H1 (cell line): ENCODE results near the gene A4GALT.

Source experiments
- CEBPB ChIP-seq: IDR thresholded peaks from 2 replicates; pipeline ENCODE4 v1.6.1; 2012; ENCODE audit warnings: low read depth, low read length
- CREB1 ChIP-seq: IDR thresholded peaks from 2 replicates; pipeline ENCODE4 v1.6.1; 2012; ENCODE audit warnings: inconsistent platforms
- NRF1 ChIP-seq: IDR thresholded peaks from 2 replicates; pipeline ENCODE4 v1.6.1; 2011; ENCODE audit warnings: mild to moderate bottlenecking, low read depth, low read length, improper control_type of control experiment
- POLR2A ChIP-seq, 2 experiments: IDR thresholded peaks; 1 replicate in 1 of 2; 2 replicates in 1 of 2; pipeline ENCODE4 v1.6.1; 2011; ENCODE audit warnings: low read depth in 2 of 2, low read length in 2 of 2, mild to moderate bottlenecking in 2 of 2; ENCODE audit errors: control extremely low read depth in 1 of 2
- POLR2AphosphoS5 ChIP-seq: IDR thresholded peaks from 2 replicates; pipeline ENCODE4 v1.6.1; 2011; ENCODE audit warnings: low read depth, low read length
- SP2 ChIP-seq: IDR thresholded peaks from 2 replicates; pipeline ENCODE4 v1.6.1; 2012; ENCODE audit warnings: mild to moderate bottlenecking, low read length, inconsistent platforms
- ZNF274 ChIP-seq: IDR thresholded peaks from 2 replicates; pipeline ENCODE4 v1.7.0; 2012; ENCODE audit warnings: low read length, borderline replicate concordance; ENCODE audit errors: extremely low read depth
- TF ChIP-seq, protein P1 (sequence below), 3 experiments: IDR thresholded peaks; 1 replicate in 2 of 3; 2 replicates in 1 of 3; pipeline versions ENCODE4 v1.5.1 to v1.6.1; 2011; ENCODE audit warnings: low read length in 3 of 3, mild to moderate bottlenecking in 3 of 3, inconsistent platforms in 2 of 3, low read depth in 1 of 3, moderate library complexity in 1 of 3; ENCODE audit not compliant: insufficient read depth in 1 of 3; ENCODE audit errors: control extremely low read depth in 1 of 3

DNA sequence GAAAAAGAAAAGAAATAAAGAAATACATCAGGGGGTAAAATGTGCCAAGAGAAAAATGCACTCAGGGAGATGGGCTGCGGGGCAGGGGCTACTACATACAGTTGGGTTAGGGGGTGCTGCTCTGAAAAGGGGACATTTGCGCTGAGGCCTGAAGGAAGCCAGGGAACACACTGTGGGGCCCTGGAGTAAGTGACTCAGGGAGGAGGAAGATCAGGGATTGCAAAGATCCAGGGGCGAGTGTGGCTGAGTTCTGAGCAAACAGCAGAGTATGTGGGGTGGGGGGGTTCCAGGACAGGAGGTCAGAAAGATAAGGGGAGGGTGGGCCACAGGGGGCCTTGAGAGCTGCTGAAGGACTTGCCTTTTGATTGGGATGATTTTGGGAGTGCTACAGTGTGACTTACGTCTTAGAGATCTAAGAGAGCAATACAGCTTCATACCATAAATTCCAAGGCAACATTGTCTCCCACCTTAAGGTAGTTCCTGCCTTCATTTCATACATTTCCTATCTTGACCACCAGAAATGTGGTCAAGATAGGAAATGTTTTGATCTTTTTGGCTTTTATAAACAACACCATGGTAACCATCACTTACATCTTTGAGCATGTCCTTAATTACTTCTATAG lies 5.8 kb downstream of the A4GALT start:
- TF ChIP-seq, protein P1, sequence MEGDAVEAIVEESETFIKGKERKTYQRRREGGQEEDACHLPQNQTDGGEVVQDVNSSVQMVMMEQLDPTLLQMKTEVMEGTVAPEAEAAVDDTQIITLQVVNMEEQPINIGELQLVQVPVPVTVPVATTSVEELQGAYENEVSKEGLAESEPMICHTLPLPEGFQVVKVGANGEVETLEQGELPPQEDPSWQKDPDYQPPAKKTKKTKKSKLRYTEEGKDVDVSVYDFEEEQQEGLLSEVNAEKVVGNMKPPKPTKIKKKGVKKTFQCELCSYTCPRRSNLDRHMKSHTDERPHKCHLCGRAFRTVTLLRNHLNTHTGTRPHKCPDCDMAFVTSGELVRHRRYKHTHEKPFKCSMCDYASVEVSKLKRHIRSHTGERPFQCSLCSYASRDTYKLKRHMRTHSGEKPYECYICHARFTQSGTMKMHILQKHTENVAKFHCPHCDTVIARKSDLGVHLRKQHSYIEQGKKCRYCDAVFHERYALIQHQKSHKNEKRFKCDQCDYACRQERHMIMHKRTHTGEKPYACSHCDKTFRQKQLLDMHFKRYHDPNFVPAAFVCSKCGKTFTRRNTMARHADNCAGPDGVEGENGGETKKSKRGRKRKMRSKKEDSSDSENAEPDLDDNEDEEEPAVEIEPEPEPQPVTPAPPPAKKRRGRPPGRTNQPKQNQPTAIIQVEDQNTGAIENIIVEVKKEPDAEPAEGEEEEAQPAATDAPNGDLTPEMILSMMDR (IDR thresholded peaks at IDR 0.05; ENCODE audit: control extremely low read depth in 1 of 3, insufficient read depth in 1 of 3, low read depth in 1 of 3, low read length in 3 of 3): no peak
- TF ChIP-seq ZNF274 (no peak), NRF1 (no peak), POLR2AphosphoS5 (no peak), CEBPB (no peak), SP2 (no peak), CREB1 (no peak), POLR2A (IDR thresholded peaks at IDR 0.05; ENCODE audit: control extremely low read depth in 1 of 2, low read depth in 2 of 2, low read length in 2 of 2) (no peak)
